SJSA1 (cell line): ENCODE results near the gene GRM2. TPM values are rescaled to one million over a fixed set of nuclear protein-coding genes. Genes with fewer than 3 reads are reported as not detected.

ENCODE experiments used
- DNase-seq, 2 experiments: peaks; one replicate each; pipeline ENCODE4 v3.0.0-alpha.2; 2015 to 2020; ENCODE audit warnings: low spot score in 2 of 2, low read depth in 1 of 2
- H3K27ac ChIP-seq: fragments of 250-450 bp; sonication (Bioruptor Pico); 2 replicates; pipeline ENCODE4 v1.5.1; 2020; ENCODE audit warnings: mild to moderate bottlenecking, moderate library complexity
- H3K27me3 ChIP-seq: fragments of 250-450 bp; sonication (Bioruptor Pico); replicated peaks from 2 replicates; pipeline ENCODE4 v1.5.1; 2020; ENCODE audit warnings: mild to moderate bottlenecking, moderate library complexity
- H3K36me3 ChIP-seq: fragments of 250-450 bp; sonication (Bioruptor Pico); 2 replicates; pipeline ENCODE4 v1.5.1; 2020; ENCODE audit warnings: mild to moderate bottlenecking
- H3K4me1 ChIP-seq: fragments of 250-450 bp; sonication (Bioruptor Pico); replicated peaks from 2 replicates; pipeline ENCODE4 v1.6.1; 2021; ENCODE audit warnings: mild to moderate bottlenecking
- H3K4me3 ChIP-seq: fragments of 250-450 bp; sonication (Bioruptor Pico); 2 replicates; pipeline ENCODE4 v1.5.1; 2020; ENCODE audit warnings: mild to moderate bottlenecking
- H3K9me3 ChIP-seq: fragments of 250-450 bp; sonication (Bioruptor Pico); replicated peaks from 2 replicates; pipeline ENCODE4 v1.5.1; 2020; ENCODE audit warnings: mild to moderate bottlenecking
- total RNA-seq: library from RNA; depleted of rRNA; stranded (reverse); fragments of >200 nt; shearing (Covaris generic); gene quantifications from 2 replicates; pipeline ENCODE4 v1.2.3, GENCODE V29; 2014

Gene GRM2
- total RNA-seq, 1 experiment from 2014 or later = 0.03 TPM

DNA sequence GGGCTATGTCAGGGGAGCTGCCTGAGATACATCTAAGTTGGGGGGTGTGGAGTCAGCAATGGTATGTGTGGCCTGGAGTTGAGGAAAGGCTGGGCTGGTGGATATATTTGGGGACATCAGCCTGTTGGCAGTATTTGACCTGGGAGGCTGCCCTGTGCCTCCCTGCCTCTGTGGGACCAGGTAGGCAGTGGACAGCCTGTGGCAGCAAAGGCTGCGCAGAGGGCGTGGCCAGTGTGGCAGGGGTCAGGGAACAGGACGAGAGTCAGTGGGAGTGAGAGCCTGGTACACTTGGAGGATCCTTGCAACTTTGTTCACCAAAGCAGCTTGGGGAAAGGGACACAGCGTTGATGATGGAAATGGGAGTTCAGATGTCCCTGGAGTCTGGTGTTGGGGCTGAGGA lies 20.8 kb upstream of the GRM2 start:
- H3K27ac ChIP-seq = no peak overlapping the region
- DNase-seq = no peak

DNA sequence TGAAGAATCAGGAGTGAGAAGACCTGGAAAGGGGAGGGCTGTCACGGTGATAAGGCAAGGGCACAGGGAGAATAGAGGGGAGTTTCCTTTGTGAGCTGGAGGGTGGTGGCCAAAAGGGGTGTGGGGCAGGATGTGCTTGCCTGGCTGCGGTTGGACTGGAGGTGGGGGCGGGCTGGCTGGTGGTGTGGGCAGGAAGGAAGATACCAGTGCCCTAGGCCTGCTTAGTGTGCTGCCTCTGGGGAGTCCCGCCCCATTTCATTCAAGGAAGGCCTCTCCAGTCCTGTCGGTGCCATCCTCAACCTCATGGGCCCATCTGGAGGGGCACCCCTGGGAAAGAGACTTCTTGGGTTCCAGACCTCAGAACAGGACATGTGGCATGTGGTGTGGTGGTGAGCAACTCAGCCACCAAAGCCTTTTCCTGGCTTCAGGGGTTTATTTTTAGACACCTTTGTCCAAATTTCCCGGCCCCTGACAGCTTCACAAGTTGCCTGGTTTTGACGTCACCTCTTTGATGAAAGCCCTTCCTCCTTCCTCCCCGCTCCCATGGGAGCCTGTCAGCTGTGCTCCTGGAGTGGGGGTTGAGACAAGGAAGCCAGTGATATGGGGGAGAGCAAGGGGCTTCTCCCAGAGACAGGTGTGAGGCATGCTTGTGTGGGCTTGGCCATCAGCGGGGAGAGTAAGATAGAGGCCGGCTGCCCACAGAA lies 20.2 kb upstream of the GRM2 start:
- H3K27me3 ChIP-seq = no peaks in the 10 kb centered on the region
- H3K27ac ChIP-seq = no peak overlapping the region
- DNase-seq = peak in 1 of 2 experiments; percentile 4
- H3K4me1 ChIP-seq = no peaks in the 10 kb centered on the region; the same call in 1 of the 2 replicates
- H3K36me3 ChIP-seq = peaks cover 10% of the 10 kb centered on the region
- H3K9me3 ChIP-seq = no peaks in the 10 kb centered on the region
- H3K4me3 ChIP-seq = no peak overlapping the region

More for the DNA sequence above, 20.8 kb upstream of the GRM2 start:
- H3K27me3 ChIP-seq = no peaks in the 10 kb centered on the region
- peaks cover 10% of the 10 kb centered on the region for H3K36me3 ChIP-seq
- H3K9me3 ChIP-seq = no peaks in the 10 kb centered on the region
- H3K4me1 ChIP-seq = no peaks in the 10 kb centered on the region; the same call in 1 of the 2 replicates
- no peak overlapping the region for H3K4me3 ChIP-seq

GRCh38 chr3:51687431-51688205 lies 19.2 kb upstream of the GRM2 start:
- DNase-seq = no peak
- H3K4me3 ChIP-seq = no peak overlapping the region
- no peaks in the 10 kb centered on the region; the same call in 1 of the 2 replicates for H3K4me1 ChIP-seq

DNA sequence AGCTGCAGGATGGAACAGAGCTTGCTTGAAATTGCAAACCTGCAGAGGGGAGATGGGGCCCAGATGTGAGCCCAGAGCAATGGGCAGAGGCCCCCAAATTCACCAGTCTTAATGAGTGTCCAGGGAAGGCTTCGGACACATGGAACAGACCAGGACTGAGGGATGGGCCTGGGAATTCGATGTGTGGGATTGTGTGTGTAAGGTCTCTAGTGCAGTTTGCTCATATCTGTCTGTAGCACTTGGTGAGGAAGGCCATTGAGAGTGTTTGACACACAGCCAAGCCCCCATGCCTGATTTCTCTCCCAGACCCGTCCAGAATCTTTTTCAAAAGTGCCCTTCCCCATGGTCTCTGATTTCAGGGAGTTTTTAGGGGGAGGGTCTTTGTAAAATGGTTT lies 18.7 kb upstream of the GRM2 start:
- Histone ChIP-seq H3K27ac (no peak overlapping the region), H3K9me3 (no peaks in the 10 kb centered on the region), H3K4me3 (no peak overlapping the region), H3K36me3 (peaks cover 7% of the 10 kb centered on the region; the same call in 1 of the 2 replicates), H3K27me3 (no peaks in the 10 kb centered on the region), H3K4me1 (no peaks in the 10 kb centered on the region; the same call in 1 of the 2 replicates)
- DNase-seq = no peak

More at GRCh38 chr3:51687431-51688205, 19.2 kb upstream of the GRM2 start:
- H3K27ac ChIP-seq = no peak overlapping the region
- H3K27me3 ChIP-seq = no peaks in the 10 kb centered on the region
- no peaks in the 10 kb centered on the region for H3K9me3 ChIP-seq
- H3K36me3 ChIP-seq = peaks cover 6% of the 10 kb centered on the region

GRCh38 chr3:51691021-51691420 lies 15.8 kb upstream of the GRM2 start:
- Histone ChIP-seq H3K9me3 (no peaks in the 10 kb centered on the region), H3K4me1 (no peaks in the 10 kb centered on the region; the same call in 1 of the 2 replicates), H3K27ac (no peak overlapping the region), H3K4me3 (no peak overlapping the region), H3K36me3 (0 out of 2 replicates have a peak, but pooled peaks cover 2% of the 10 kb centered on the region), H3K27me3 (no peaks in the 10 kb centered on the region)
- DNase-seq = no peak

GRCh38 chr3:51691949-51692348 lies 14.9 kb upstream of the GRM2 start:
- no peak for DNase-seq
- H3K4me1 ChIP-seq = no peaks in the 10 kb centered on the region
- H3K9me3 ChIP-seq = no peaks in the 10 kb centered on the region
- no peaks in the 10 kb centered on the region for H3K27me3 ChIP-seq
- no peak overlapping the region for H3K4me3 ChIP-seq
- no peak overlapping the region for H3K27ac ChIP-seq
- H3K36me3 ChIP-seq = 0 out of 2 replicates have a peak, but pooled peaks cover 2% of the 10 kb centered on the region

DNA sequence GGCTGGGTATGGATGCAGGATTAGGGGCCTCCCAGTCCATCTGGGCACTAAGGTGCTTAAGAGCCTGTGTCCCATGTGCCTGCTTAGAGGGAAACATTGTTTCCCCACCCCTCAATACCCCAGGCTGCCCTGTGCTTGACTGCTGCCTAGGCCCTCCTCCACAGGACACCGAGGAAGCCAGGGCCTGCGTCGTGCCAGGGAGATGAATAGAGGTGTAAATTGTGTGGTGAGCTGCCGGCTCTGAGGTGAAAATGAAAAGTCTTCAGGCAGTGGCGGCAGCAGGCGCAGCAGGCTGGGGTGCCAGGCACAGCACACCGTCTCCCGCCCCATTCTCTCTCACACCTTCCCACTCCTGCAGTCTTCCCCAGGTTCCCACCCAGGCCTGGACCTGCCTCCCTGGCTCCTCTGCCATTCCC lies 13.9 kb upstream of the GRM2 start:
- Histone ChIP-seq H3K27me3 (no peaks in the 10 kb centered on the region), H3K36me3 (0 out of 2 replicates have a peak, but pooled peaks cover 2% of the 10 kb centered on the region), H3K27ac (no peak overlapping the region), H3K9me3 (no peaks in the 10 kb centered on the region), H3K4me1 (no peaks in the 10 kb centered on the region), H3K4me3 (no peak overlapping the region)
- no peak for DNase-seq

DNA sequence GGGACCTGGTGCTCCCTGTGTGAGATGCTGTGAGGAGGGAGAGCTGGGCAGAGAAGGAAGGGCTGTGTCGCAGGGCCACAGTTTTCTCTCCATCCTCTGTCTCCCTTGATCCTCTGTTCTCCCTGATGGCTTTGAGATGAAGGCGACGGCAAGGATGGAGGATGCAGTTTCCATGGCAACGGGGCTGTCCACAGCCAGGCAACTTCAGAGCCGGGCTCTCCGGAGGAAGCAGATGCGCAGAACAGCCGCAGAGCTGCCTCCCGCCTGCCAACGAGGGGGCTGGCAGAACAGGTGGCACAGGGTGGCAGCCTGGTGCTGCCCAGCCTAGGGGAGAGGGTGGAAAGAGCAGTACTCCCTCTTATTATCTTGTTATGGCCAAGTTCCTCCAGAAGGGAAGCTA lies 9.9 kb upstream of the GRM2 start:
- no peak for DNase-seq
- H3K4me1 ChIP-seq = no peaks in the 10 kb centered on the region
- no peak overlapping the region for H3K4me3 ChIP-seq
- H3K36me3 ChIP-seq = 0 out of 2 replicates have a peak, but pooled peaks cover 7% of the 10 kb centered on the region
- H3K27me3 ChIP-seq = no peaks in the 10 kb centered on the region
- no peaks in the 10 kb centered on the region for H3K9me3 ChIP-seq
- H3K27ac ChIP-seq = no peak overlapping the region

GRCh38 chr3:51698209-51698608 lies 8.7 kb upstream of the GRM2 start:
- H3K27ac ChIP-seq = no peak overlapping the region
- 0 out of 2 replicates have a peak, but pooled peaks cover 5% of the 10 kb centered on the region for H3K36me3 ChIP-seq
- no peaks in the 10 kb centered on the region for H3K9me3 ChIP-seq
- H3K4me1 ChIP-seq = no peaks in the 10 kb centered on the region
- H3K4me3 ChIP-seq = no peak overlapping the region
- DNase-seq = no peak
- H3K27me3 ChIP-seq = no peaks in the 10 kb centered on the region

DNA sequence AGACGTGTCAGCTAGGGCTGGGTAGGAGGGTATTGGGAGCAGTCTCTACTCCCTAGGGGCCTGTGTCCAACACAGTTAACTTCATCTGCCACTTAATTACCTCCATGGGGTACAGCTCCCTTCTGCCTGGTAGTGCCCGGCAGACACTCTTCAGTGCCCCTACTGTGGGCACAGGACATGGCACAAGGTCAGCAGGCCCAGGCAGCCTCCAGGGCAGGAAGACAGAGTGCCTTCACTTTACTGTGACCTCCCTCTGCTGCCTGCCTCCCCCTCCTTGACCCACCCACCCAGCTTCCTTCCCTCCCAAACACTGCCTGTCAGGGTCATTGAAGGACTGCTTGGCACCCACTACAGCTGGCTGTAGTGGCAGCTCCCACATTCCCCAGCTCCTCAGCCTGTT lies 6.5 kb upstream of the GRM2 start:
- 0 out of 2 replicates have a peak, but pooled peaks cover 5% of the 10 kb centered on the region for H3K36me3 ChIP-seq
- DNase-seq = no peak
- H3K27me3 ChIP-seq = no peaks in the 10 kb centered on the region
- no peak overlapping the region for H3K4me3 ChIP-seq
- no peaks in the 10 kb centered on the region for H3K4me1 ChIP-seq
- H3K27ac ChIP-seq = no peak overlapping the region
- no peaks in the 10 kb centered on the region for H3K9me3 ChIP-seq

DNA sequence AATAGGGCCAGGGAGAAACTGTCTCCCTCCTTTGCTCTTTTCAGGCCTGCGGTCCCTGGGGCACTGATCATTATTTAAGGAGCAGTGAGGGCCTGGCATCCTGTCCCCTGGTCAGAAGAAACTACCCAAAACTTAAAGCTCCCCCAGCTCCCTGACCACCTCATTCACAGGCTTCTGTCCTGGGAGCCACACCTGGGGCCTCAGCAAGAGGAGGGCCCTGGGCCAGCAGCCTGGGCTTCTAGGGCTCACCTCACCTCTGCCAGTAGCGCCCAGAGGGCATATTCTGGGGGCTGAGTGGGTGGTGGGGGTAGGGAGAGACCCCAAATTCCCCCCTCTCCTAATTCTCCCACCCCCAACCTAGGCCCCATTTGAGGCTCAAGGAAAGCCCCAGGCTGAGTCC lies 4.7 kb upstream of the GRM2 start:
- H3K4me1 ChIP-seq = peaks cover 2% of the 10 kb centered on the region; the same call in 1 of the 2 replicates
- 0 out of 2 replicates have a peak, but pooled peaks cover 5% of the 10 kb centered on the region for H3K36me3 ChIP-seq
- H3K27ac ChIP-seq = no peak overlapping the region
- H3K27me3 ChIP-seq = no peaks in the 10 kb centered on the region
- no peak overlapping the region for H3K4me3 ChIP-seq
- no peak for DNase-seq
- no peaks in the 10 kb centered on the region for H3K9me3 ChIP-seq

DNA sequence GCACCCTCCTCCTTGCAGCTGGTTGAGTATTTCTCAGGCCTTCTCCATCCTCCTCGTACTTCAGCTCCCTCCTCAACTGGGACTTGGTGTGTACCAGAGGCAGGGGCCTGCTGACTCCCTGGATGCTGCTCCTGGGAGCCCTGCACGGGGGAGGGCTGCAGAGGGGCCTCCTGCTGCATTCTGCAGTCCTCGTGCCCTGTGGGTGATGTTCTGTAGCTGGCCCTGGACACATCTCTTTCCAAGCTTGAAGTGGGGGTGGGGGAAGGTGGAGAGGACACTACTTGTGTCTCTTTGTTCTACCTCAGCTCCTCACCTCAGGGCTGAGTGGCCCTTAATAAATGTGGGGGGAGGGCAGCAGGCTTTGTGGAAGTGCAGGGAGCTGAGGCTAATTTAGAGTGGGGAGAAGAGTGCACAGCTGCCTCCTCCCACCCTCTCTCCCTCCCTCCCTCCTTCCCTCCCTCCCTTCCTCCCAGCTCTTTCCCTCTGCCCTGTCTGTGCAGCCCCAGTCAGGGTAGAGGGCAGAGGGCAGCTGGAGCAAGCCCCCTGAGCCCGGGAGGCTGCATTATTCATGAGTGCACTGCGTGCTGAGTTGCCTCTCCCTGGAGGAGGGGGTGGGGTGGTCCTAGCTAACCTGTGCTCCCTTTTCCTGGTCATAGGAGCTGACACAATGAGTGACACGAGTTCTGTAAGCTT lies 3.7 kb upstream of the GRM2 start:
- DNase-seq = no peak
- H3K27ac ChIP-seq = no peak overlapping the region
- H3K27me3 ChIP-seq = no peaks in the 10 kb centered on the region
- H3K9me3 ChIP-seq = no peaks in the 10 kb centered on the region
- H3K4me3 ChIP-seq = no peak overlapping the region
- 0 out of 2 replicates have a peak, but pooled peaks cover 5% of the 10 kb centered on the region for H3K36me3 ChIP-seq
- peaks cover 4% of the 10 kb centered on the region; the same call in 1 of the 2 replicates for H3K4me1 ChIP-seq

DNA sequence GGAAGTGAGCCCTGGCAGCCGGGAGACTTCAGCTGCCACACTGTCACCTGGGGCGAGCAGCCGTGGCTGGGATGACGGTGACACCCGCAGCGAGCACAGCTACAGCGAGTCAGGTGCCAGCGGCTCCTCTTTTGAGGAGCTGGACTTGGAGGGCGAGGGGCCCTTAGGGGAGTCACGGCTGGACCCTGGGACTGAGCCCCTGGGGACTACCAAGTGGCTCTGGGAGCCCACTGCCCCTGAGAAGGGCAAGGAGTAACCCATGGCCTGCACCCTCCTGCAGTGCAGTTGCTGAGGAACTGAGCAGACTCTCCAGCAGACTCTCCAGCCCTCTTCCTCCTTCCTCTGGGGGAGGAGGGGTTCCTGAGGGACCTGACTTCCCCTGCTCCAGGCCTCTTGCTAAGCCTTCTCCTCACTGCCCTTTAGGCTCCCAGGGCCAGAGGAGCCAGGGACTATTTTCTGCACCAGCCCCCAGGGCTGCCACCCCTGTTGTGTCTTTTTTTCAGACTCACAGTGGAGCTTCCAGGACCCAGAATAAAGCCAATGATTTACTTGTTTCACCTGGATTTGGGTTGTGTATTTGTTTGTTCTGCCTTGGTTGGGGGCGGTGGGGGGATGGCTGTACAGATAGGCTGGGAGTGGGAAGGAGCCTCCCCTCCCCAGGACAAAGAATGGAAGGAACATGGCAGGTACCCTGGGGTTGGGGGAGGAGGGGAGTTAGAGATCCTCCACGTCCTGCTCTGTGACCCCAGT lies 2.9 kb upstream of the GRM2 start:
- Histone ChIP-seq H3K36me3 (0 out of 2 replicates have a peak, but pooled peaks cover 5% of the 10 kb centered on the region), H3K9me3 (no peaks in the 10 kb centered on the region), H3K4me3 (no peak overlapping the region), H3K27ac (no peak overlapping the region), H3K27me3 (no peaks in the 10 kb centered on the region), H3K4me1 (peaks cover 4% of the 10 kb centered on the region; the same call in 1 of the 2 replicates)
- DNase-seq = no peak
